Right cardiac atrium (tissue), 5 donors: Measurements from ENCODE around the gene PPFIBP1. TPM values are rescaled to one million over a fixed set of nuclear protein-coding genes. Genes with fewer than 3 reads are reported as not detected.
A peak's percentile ranks its signal among the peaks of the same experiment; 100 is the strongest.

ENCODE experiments used
- ATAC-seq, 2 donors: fragments of 200-7000 bp; cut with Tn5 transposase; one replicate each; pipeline versions ENCODE4 v1.8.0 to v1.9.1; 2020; ENCODE audit warnings: moderate library complexity in 2 of 2, mild to moderate bottlenecking in 1 of 2
- DNase-seq, 3 donors: peaks; one replicate each; pipeline ENCODE4 v3.0.0-alpha.2; 2020
- H3K27ac ChIP-seq: one replicate; pipeline ENCODE4 v1.5.1; 2013; ENCODE audit warnings: mild to moderate bottlenecking, low read length, control low read depth, moderate library complexity
- H3K27me3 ChIP-seq: one replicate; pipeline ENCODE4 v1.6.1; 2013; ENCODE audit not compliant: control insufficient read depth, insufficient read depth
- H3K4me1 ChIP-seq: one replicate; pipeline ENCODE4 v1.6.1; 2013; ENCODE audit warnings: low read length; ENCODE audit not compliant: control insufficient read depth, insufficient read depth
- H3K4me3 ChIP-seq: one replicate; pipeline ENCODE4 v1.5.1; 2013; ENCODE audit warnings: low read length, control low read depth
- H3K9me3 ChIP-seq: one replicate; pipeline ENCODE4 v1.6.1; 2013; ENCODE audit warnings: low read length; ENCODE audit not compliant: control insufficient read depth
- WGBS: extraction: QIAGEN DNeasy Blood & Tissue Kit; methylation state at CpG from one replicate; pipeline ENCODE4 v1.1.7; 2013; 5-methylcytosine and 5-hydroxymethylcytosine counted together
- intact Hi-C, 4 donors: fragments of 100-400 bp; cut with DNase I; formaldehyde crosslinking; loops; one replicate each; pipeline versions ENCODE4 v1.11.0 to v1.14.0; 2022 to 2023
- polyA plus RNA-seq: library from polyadenylated mRNA; stranded (reverse); fragments of 200-250 nt; gene quantifications from one replicate; pipeline ENCODE4 v1.2.3, GENCODE V29; 2013
- total RNA-seq, 4 donors: library from RNA; stranded (reverse); fragmentation: NEBNext Ultra II Directional; extraction: Animal tissue kit (Norgen Biotek cat#: 25700); gene quantifications; one replicate each; pipeline ENCODE4 v1.2.1, GENCODE V29; 2021
- donor health status: healthy with polysubstance abuse.
- donor health status: DM: no; HTN: yes; CAD: no.
- donor health status: DM: no; HTN: no; CAD: no.
- donor health status: DM: no; HTN: yes; CAD: no; lungs with severe emphysema.
- donor health status: DM: yes; HTN: yes; CAD: no.

Gene PPFIBP1
- total and polyA plus RNA-seq, 5 donors, result 26.4 to 176 (median 88.7) TPM

DNA sequence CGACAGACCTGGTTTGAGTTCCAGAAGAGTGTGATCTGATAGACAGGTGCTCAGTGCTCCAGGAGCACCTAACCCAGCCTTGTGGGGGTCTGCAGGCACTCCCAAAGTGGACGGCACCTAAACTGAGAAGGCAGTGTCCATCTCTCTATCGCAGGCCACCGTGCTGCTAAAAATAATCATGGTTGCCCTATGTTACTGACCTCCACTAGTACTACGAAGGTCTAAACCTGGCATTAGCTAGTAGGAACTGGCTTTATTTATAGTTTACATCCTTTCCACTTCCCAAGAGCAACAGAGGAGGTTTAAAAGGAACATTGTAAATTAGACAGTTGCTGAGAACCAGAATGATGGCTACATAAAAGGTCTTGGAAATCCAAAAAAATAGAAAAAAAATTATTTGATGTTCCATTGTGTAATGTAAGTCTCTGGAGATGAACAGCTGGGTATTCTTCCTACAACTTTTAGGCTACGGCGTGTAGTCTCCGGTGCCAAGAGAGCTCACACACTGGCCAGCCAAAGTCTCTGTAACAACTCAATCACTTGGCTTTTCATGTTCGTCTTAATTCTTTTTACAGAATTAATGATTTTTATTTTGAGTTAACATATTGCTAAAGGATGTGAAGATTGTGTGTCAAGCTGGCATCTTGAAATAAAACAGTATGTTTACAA lies 27.3 kb downstream of the PPFIBP1 start:
- H3K4me3 ChIP-seq, result no peak overlapping the region
- ATAC-seq (peak in 1 of 2 donors; percentile 5), DNase-seq (peak in 2 of 3 donors; percentile 48 to 67)
- 31% methylated on average over 9 of the region's 9 CpGs for WGBS
- H3K4me1 ChIP-seq, result peaks cover 21% of the 10 kb centered on the region
- intact Hi-C loops, result no loop called here
- no peaks in the 10 kb centered on the region for H3K9me3 ChIP-seq
- peak overlapping the region; percentile 97 for H3K27ac ChIP-seq
- H3K27me3 ChIP-seq, result no peaks in the 10 kb centered on the region

DNA sequence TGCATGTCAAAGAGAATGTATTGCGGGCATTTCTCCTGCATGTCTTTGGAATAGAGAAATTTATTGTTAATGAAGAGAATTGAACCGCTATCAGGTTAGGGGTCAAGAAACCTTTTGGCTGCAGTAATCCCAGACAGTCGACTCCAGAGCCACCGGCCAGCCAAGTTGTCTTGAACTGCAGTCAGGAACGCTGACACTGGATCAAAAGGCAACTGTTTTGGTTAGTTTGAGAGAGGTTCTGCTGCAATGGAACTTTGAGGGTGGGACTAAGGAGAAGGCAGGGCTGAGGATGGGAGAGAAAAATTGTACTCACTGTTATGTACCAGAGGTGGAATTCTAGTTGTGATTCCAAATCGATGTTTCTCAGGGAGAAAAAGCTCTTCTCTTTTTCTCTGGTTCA lies 28.2 kb downstream of the PPFIBP1 start:
- Histone ChIP-seq H3K4me3 (no peak overlapping the region), H3K9me3 (no peaks in the 10 kb centered on the region), H3K4me1 (peaks cover 21% of the 10 kb centered on the region), H3K27me3 (no peaks in the 10 kb centered on the region), H3K27ac (peak overlapping the region; percentile 74)
- WGBS, result 72% methylated on average over 6 of the region's 6 CpGs
- DNase-seq (no peak), ATAC-seq (no peak)
- intact Hi-C loops, result no loop called here

DNA sequence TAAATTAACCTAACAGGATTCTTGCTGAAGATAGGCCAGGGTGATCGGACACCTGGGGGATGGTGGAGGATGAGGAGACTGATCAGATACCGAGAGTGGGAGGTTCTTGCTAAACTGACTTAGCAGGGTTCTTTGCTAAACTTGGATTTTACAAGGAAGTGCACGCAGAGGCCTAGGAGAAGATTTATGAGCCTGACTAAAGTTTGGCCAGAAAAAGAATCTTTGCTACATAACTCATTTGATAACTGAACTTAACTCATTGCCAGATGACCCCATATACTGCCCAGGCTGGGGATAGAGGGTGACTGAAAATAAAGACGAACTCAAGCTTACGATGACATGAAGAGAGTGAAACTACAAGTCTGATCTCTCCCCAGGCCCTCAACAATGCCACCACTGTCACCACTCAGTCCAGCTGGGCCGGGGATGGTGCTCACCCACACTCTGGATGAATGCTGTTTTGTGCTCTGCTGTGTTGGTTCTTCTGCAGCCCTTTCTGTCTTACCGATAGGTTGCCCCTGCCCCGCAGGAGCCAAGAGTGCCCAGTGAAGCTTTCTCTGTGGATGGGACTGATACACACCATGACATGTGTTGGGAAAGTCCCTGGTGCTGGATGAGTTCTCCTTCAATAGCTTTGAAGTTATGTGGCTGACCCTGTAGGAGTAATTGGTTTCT lies 29.0 kb downstream of the PPFIBP1 start:
- no peaks in the 10 kb centered on the region for H3K9me3 ChIP-seq
- ATAC-seq, result no peak
- peak overlapping the region; percentile 51 for H3K27ac ChIP-seq
- no peak for DNase-seq
- H3K4me3 ChIP-seq, result no peak overlapping the region
- no peaks in the 10 kb centered on the region for H3K27me3 ChIP-seq
- 84% methylated on average over 8 of the region's 8 CpGs for WGBS
- peaks cover 17% of the 10 kb centered on the region for H3K4me1 ChIP-seq
- intact Hi-C loops, result no loop called here

GRCh38 chr12:27553941-27554340 lies 29.9 kb downstream of the PPFIBP1 start:
- WGBS, result 50% methylated on average over 3 of the region's 3 CpGs
- no peak overlapping the region for H3K4me3 ChIP-seq
- peaks cover 16% of the 10 kb centered on the region for H3K4me1 ChIP-seq
- no peaks in the 10 kb centered on the region for H3K9me3 ChIP-seq
- DNase-seq (no peak), ATAC-seq (no peak)
- H3K27ac ChIP-seq, result peak overlapping the region; percentile 73
- intact Hi-C loops, result no loop called here
- H3K27me3 ChIP-seq, result no peaks in the 10 kb centered on the region

DNA sequence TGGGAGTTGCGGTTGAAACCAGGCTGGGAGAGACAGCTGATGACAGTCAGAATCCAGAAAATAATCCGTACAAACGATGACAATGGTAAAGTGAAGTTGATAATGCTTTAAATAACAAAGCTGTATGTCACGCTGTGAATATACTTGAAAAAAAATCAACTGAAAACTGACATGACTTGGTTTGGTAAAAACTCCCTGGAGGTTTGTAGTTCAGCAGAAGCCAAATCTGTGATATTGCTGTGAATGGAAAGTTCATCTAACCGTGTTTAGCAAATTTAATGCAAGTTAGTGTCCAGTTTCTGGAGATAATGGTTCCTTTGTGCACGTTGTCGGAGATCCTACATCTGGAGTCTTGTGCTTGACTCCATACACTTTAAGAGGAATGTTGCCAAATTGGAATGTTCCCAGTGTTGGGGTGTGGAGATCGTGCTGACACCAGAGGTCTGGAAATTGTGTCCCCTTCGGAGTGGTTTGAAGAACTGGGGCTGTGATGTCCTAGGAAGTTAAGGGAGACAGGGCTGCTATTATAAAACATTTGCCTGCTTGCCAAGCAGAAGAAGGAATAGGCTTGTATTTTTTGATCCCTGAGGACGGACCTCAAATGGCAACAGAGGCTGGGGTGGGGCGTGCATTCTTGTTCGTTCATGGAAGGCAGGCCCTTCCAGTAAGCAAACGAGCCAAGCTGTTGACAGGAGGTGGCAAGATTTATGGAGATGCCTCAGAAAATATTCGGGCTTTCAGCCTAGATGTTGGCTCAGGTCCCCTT lies 30.6 kb downstream of the PPFIBP1 start:
- Histone ChIP-seq H3K4me3 (peak overlapping the region; percentile 41), H3K27ac (peak overlapping the region; percentile 97), H3K9me3 (no peaks in the 10 kb centered on the region), H3K27me3 (no peaks in the 10 kb centered on the region), H3K4me1 (peaks cover 16% of the 10 kb centered on the region)
- intact Hi-C loops, result no loop called here
- DNase-seq (peak; percentile 85 to 94 (median 86)), ATAC-seq (peak; percentile 83 to 90)
- WGBS, result 14% methylated on average over 14 of the region's 14 CpGs

DNA sequence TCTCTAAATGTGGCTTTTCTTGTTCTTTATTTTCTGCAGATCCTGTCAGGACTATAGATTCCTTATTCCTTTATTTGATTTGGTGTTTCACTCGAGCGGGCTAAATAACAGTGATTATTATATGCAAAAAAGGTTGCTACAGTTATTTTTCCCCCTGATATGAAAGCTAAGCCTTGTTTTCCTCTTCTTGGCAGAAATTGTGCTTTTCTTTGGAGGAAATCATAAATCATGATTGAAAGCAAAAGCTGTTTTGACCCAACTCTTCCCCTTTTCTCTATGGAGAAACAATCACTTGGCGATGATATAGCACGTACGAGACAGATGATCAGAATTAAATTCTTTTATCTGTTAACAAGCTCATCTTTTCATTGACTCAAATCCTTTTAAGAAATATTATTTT lies 31.4 kb downstream of the PPFIBP1 start:
- DNase-seq, result no peak
- peak overlapping the region; percentile 41 for H3K4me3 ChIP-seq
- H3K9me3 ChIP-seq, result no peaks in the 10 kb centered on the region
- intact Hi-C loops, result no loop called here
- ATAC-seq, result no peak
- peaks cover 16% of the 10 kb centered on the region for H3K4me1 ChIP-seq
- H3K27ac ChIP-seq, result no peak overlapping the region
- 32% methylated on average over 5 of the region's 5 CpGs for WGBS
- no peaks in the 10 kb centered on the region for H3K27me3 ChIP-seq

GRCh38 chr12:27555925-27556778 lies 32.1 kb downstream of the PPFIBP1 start:
- Histone ChIP-seq H3K9me3 (no peaks in the 10 kb centered on the region), H3K27me3 (no peaks in the 10 kb centered on the region), H3K4me3 (peak overlapping the region; percentile 8), H3K27ac (peak overlapping the region; percentile 74), H3K4me1 (peaks cover 14% of the 10 kb centered on the region)
- WGBS, result 30% methylated on average over 6 of the region's 6 CpGs
- intact Hi-C loops, result no loop called here
- DNase-seq (no peak), ATAC-seq (peak in 1 of 2 donors; percentile 25)

GRCh38 chr12:27560126-27560525 lies 36.1 kb downstream of the PPFIBP1 start:
- ATAC-seq (no peak), DNase-seq (no peak)
- no peaks in the 10 kb centered on the region for H3K27me3 ChIP-seq
- H3K27ac ChIP-seq, result no peak overlapping the region
- 76% methylated on average over 2 of the region's 2 CpGs for WGBS
- intact Hi-C loops, result no loop called here
- peaks cover 7% of the 10 kb centered on the region for H3K4me1 ChIP-seq
- no peak overlapping the region for H3K4me3 ChIP-seq
- no peaks in the 10 kb centered on the region for H3K9me3 ChIP-seq

- intact Hi-C loops, result no loop called here
- Histone ChIP-seq H3K4me3 (no peak overlapping the region), H3K27me3 (no peaks in the 10 kb centered on the region), H3K4me1 (peaks cover 9% of the 10 kb centered on the region), H3K27ac (no peak overlapping the region), H3K9me3 (no peaks in the 10 kb centered on the region)
- no peak for DNase-seq
- WGBS, result 35% methylated on average over 6 of the region's 6 CpGs
- peak; percentile 49 to 54 for ATAC-seq
These were observed 37.7 kb downstream of the PPFIBP1 start for GRCh38 chr12:27561535-27562350.

DNA sequence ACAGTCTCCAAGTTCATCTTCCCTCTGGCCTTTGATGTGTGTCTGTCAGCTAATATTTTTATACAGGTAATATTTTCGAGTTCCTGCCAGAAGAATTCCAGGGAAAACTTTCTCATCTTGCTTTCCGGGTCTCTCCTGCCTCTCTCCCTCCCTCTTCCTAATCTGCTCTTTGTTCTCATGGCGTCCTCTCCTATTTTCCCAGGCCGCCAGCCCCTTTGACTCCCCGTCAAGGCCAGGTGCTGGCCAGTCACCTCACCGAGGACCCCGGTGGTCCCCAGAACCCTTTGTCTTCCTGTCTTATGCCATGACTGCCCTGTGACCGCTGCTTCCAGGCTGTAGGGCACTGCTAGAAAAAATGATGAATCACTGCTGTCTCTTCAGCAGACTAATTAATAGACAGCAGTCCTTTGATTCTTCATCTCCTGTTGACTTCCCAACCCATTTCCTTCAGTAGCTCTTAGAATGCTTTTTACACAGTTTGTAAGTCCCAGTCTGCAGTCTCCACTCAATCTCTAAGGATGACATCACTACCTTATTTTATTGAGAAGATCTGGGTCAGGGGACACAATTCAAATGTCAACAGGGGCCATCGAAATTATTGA lies 40.7 kb downstream of the PPFIBP1 start:
- intact Hi-C loops, result no loop called here
- Histone ChIP-seq H3K27me3 (no peaks in the 10 kb centered on the region), H3K27ac (no peak overlapping the region), H3K4me1 (peaks cover 9% of the 10 kb centered on the region), H3K4me3 (no peak overlapping the region), H3K9me3 (no peaks in the 10 kb centered on the region)
- WGBS, result 62% methylated on average over 9 of the region's 9 CpGs
- DNase-seq (no peak), ATAC-seq (peak in 1 of 2 donors; percentile 34)
